ENCODE results near the gene ZNF506.
A peak's percentile ranks its signal among the peaks of the same experiment; 100 is the strongest.
"Not testable (repeated sequence)": the region's sequence is repeated elsewhere in the genome, so short reads cannot be mapped to it uniquely, and the experiment has no call there.

Gene ZNF506

DNA sequence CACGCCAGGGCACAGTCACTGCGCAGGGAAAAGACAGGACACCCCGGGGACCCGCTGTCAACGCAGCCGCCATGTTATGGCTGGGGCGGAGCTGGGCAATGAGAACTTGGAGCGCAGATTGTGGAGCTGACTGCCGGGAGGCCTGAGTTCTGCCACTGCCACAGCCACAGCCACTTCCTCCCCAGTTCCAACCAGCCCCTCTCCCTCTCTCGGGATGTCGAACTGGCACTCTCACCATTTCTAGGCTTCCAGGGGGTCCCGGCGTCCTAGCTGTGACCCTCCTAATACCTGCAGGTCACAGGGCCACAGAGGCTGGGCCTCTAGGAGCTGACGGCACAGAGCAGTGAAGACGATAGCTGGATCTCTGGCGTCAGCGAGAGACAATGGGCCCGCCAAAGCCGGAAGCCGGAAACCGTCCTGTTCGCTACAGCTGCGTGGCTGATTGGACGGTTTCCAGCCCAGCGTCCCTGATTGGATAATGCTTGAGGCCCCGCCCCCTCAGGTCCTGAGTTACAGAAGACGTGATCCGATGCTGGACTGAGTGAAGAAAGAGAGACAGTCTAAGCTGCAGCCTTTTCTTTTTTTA, at the start of gene ZNF506:
ZNF506 (minus strand) TSS at position 385 of the 586 bp plus-strand sequence; CDS start at position 238, 147 bp downstream.
- peak; percentile 88 to 97 for DNase-seq (ENCODE audit: low read depth in 1 of 2, low spot score in 1 of 2)

DNA sequence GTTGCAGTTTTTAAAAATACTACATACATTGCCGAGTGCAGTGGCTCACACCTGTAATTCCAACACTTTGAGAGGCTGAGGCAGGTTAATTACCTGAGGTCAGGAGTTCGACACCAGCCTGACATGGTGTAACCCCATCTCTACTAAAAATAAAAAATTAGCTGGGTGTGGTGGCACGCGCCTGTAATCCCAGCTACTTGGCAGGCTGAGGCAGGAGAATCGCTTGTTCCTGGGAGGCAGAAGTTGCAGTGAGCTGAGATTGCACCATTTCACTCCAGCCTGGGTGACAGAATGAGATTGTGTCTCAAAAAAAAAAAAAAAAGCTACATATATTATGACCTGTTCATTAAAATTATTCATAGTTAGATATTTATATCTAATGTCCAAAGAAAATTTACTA, 48.5 kb upstream of the ZNF506 start:
- DNase-seq (ENCODE audit: low read depth in 1 of 2, low spot score in 1 of 2): not testable (repeated sequence)

DNA sequence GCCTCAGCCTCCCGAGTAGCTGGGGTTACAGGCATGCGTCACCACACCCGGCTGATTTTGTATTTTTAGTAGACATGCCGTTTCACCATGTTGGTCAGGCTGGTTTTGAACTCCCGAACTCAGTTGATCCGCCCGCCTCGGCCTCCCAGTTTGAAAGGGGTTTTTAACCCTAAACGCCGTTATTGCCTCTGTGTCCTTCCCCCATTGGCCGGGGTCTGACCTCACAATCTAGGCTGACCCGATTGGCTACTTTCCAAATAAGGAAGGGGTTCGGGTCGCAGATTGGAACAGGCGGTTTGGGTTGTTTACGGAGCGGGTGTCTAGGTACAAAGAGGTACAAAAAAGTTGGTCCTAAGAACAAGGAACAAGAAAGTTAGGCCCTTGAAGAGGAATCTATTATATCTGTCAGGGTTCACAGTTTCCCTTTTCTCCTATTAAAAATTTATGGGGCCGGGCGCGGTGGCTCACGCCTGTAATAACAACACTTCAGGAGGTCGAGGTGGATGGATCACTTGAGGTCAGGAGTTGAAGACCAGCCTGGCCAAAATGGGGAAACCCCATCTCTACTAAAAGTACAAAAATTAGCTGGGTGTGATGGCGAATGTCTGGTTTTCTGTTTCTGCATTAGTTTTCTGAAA, 45.2 kb upstream of the ZNF506 start:
- DNase-seq (ENCODE audit: low read depth in 1 of 2, low spot score in 1 of 2): peak; percentile 10 to 25

DNA sequence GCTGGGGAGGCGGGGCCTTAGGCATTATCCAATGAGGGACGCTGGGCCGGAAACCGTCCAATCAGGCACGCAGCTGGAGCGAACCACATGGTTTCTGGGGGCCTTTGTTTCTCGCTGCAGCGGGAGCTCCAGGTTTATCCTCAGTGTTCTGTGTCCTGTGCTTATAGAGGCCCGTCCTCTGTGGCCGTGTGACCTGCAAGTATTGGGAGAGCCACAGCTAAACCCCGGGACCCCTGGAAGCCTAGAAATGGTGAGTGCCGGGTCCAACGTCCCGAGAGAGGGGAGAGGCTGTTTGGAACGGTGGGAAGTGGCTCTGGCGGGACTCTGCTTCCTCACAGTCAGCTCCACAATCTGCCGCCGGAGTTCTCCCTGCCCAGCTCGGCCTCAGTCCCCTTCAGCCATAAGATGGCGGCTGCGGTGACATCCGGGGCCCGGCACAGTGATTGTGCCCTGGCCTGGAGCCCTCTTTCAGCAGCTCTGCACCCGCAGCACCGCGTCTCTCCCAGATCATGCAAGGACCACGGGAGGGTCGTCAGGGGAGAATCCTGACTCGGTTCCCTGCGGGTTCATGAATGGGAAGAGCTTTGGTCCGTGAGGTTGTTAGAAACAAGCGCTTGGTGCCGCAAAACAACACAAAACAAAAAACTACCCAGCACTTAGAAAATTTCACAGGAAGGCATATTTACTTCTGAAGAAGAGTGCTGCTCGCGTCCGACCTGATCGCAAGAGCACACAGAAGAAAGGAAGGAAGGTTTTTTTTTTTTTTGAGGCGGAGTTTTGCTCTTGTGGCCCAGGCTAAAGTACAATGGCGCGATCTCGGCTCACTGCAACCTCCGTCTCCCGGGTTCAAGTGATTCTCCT, 44.4 kb upstream of the ZNF506 start, which contains the start of gene ZNF253:
ZNF253 (plus strand) TSS at position 133 of the 861 bp plus-strand sequence; CDS start at position 248, 115 bp downstream.
- peak; percentile 85 to 96 for DNase-seq (ENCODE audit: low read depth in 1 of 2, low spot score in 1 of 2)

DNA sequence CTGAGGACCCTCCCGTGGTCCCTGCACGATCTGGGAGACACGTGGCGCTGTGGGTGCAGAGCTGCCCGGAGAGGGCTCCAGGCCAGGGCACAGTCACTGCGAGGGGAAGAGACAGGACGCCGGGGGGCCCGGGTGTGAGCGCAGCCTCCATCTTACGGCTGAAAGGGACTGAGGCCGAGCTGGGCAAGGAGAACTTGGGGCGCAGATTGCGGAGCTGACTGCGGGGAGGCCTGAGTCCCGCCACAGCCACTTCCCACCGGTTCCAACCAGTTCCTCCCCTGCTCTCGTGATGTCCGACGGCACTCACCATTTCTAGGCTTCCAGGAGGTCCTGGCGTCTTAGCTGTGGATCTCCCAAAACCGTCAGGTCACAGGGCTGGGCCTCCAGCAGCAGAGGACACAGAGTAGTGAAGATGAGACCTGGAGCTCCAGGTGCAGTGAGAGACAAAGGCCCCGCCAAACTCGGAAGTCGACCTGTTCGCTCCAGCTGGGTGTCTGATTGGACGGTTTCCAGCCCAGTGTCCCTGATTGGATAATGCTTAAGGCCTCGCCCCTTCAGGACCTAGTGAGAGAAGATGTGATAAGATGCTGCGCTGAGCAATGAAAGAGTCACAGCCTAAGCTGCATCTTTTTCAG, 39.3 kb upstream of the ZNF506 start:
- DNase-seq (ENCODE audit: low read depth in 1 of 2, low spot score in 1 of 2): peak in 1 of 2 donors; percentile 29

DNA sequence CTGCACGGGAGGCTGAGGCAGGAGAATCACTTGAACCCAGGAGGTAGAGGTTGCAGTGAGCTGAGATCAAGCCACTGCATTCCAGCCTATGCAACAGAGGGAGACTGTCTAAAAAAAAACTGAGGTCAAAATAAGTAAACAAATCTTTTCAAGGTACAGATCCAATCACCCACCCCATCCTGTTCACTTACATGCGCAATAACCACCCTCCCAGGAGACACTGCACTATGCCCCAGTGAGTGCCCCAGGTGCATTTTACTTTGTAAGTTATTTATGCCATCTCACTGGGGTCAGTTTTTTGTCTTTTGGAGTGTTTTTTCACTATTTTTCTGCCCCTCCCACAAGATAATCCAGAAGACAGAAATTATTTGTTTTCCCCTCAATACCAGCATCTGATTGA, 37.2 kb upstream of the ZNF506 start:
- no peak for DNase-seq (ENCODE audit: low read depth in 1 of 2, low spot score in 1 of 2)

DNA sequence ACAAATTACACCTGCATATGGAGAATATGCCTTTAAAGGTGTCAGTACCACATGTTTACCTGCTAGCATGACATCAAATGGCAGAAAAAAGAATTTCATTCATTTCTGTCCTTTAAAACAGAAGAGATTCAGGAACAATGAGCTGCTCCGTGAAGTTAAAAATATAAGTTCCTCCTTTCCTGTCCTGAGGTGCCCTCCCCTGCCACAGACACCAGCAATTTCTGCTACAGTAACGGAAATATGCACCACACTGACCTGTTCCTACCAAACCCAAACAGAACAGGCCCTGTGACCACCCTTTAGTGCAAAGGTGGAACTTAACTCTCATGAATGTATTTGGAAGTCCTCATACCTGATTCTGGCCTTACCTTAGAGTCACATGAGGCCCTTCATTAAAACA, 30.2 kb upstream of the ZNF506 start:
- DNase-seq (ENCODE audit: low read depth in 1 of 2, low spot score in 1 of 2): not testable (repeated sequence)

DNA sequence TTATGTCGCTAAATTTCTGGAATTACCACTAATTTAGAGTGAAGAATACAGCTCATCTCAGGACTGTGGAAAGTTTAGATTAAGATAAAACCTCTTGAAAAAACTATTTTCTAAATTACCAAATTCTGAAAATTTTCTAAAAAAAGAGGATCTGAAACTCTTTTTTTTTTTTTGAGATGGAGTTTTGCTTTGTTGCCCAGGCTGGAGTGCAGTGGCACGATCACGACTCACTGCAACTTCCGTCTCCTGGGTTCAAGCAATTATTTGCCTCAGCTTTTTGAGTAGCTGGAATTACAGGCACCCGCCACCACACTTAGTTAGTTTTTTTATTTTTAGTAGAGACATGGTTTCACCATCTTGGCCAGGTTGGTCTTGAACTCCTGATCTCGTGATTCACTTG, 27.5 kb upstream of the ZNF506 start:
- no peak for DNase-seq (ENCODE audit: low read depth in 1 of 2, low spot score in 1 of 2)

DNA sequence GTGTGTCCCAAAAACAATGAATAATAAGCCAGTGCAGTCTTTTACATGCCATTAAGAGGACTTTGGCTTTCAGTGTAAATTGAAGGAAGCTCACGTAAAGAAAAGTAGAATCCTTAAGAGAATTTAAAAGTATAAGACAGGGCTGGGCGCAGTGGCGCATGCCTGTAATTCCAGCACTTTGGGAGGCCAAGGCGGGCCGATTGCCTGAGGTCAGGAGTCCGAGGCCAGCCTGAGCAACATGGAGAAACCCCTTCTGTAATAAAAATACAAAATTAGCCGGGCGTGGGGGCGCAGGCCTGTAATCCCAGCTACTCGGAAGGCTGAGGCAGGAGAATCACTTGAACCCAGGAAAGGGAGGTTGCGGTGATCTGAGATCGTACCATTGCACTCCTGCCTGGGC, 26.2 kb upstream of the ZNF506 start:
- no peak for DNase-seq (ENCODE audit: low read depth in 1 of 2, low spot score in 1 of 2)

DNA sequence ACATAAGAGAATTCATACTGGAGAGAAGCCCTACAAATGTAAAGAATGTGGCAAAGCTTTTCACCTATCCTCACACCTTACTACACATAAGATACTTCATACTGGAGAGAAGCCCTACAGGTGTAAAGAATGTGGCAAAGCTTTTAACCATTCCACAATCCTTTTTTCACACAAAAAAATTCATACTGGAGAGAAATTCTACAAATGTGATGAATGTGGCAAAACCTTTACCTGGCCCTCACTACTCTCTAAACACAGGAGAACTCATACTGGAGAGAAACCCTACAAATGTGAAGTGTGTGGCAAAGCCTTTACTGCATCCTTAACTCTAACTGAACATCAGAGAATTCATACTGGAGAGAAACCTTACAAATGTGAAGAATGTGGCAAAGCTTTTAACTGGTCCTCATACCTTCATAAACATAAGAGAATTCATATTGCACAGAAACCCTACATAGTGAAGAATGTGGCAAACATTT, 14.0 kb upstream of the ZNF506 start:
- DNase-seq (ENCODE audit: low read depth in 1 of 2, low spot score in 1 of 2): no peak

DNA sequence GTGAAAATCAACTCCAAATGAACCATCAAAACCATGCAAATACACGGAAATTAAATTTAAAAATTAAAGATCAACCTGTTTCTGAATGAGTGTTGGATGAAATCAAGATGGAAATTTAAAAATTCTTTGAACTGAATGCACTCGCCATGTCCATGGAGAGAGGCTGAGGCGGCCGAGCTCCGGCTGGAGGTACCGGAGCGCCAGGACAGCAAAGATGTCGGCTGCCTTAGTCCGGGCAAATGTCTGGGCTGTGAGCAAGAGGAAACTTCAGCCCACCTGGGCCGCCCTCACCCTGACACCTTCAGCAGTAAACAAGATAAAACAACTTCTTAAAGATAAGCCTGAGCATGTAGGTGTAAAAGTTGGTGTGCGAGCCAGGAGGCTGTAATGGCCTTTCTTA, 5.3 kb upstream of the ZNF506 start:
- no peak for DNase-seq (ENCODE audit: low read depth in 1 of 2, low spot score in 1 of 2)

DNA sequence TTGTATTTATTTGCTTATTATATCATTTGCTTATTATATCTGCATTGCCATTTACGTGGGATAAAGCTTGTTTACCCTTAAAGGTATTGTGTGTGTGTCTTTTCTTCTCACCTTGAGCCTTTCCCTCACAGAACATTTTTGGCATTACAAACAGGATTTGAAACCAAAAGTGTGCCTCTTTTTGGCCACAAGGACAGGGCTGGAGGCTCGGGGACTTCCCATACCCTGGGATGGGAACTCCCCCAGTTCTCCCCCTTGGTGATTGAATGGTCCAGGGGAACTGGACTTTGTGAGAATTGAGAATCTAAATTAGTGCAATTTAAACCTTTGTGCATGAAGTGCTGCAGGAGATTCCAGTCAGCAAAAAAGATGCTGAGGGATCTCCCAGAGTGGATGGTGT, 2.4 kb upstream of the ZNF506 start:
- no peak for DNase-seq (ENCODE audit: low read depth in 1 of 2, low spot score in 1 of 2)

DNA sequence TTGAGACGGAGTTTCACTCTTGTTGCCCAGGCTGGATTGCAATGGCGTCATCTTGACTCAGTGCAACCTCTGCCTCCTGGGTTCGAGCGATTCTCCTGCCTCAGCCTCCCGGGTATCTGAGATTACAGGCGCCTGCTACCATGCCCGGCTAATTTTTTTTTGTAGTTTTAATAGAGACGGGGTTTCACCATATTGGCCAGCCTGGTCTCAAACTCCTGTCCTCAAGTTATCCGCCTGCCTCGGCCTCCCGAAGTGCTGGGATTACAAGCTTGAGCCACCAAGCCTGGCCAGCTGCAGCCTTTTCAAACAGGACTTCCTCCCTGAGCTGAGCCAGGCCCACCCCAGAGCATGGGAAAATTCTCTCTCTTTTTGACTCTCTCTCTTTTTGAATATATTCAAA, 426 bp upstream of the ZNF506 start:
- DNase-seq (ENCODE audit: low read depth in 1 of 2, low spot score in 1 of 2): not testable (repeated sequence)

DNA sequence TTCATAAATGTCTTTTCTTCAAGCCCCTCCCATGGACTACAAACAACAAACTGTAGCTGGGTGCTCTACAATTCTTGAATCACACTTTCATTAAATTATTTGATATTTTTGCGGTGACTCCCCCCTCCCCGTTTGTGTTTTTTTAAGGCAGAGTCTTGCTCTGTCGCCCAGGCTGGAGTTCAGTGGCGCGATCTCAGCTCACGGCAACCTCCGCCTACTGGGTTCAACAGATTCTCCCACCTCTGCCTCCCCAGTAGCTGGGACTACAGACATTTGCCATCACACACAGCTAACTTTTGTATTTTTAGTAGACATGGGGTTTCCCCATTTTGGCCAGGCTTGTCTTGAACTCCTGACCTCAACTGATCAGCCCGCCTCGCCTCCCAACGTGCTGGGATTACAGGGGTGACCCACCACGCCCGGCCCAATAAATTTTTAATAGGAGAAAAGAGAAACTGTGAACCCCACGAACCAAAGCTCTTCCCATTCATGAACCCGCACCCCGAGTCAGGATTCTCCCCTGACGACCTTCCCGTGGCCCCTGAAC, 703 bp downstream of the ZNF506 start:
- no peak for DNase-seq (ENCODE audit: low read depth in 1 of 2, low spot score in 1 of 2)

DNA sequence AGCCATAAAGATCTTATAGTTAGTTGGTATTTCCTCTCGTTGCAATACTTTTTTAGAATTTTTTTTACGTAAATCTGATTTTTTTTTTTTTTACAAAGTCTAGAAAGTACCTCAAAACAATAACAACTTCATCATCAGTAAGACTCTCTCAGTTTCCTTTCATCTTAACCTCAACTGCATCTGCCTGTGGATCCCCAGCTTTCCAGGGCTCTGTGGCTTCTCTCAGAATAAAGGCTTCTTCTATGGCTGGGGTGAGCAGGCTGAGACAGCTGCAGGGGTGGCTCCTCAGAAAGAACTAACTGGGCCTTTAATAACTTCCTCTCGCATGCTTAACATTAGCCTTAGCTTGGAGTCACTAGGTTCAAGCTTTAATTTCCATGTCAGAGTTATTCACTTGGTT, 4.2 kb downstream of the ZNF506 start:
- DNase-seq (ENCODE audit: low read depth in 1 of 2, low spot score in 1 of 2): peak; percentile 24 to 45

DNA sequence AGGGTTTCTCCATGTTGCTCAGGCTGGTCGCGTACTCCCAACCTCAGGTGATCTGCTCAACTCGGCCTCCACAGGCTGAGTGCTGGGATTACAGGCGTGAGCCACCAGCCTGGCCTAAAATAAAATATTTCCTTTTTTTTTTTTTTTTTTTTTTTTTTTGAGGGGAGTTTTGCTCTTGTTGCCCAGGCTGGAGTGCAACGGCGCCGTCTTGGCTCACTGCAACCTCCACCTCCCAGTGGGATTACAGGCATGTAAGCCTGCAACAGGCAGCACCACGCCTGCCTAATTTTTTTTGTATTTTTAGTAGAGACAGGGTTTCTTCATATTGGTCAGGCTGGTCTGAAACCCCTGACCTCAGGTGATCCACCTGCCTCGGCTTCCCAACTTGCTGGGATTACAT, 4.9 kb downstream of the ZNF506 start:
- no peak for DNase-seq (ENCODE audit: low read depth in 1 of 2, low spot score in 1 of 2)

DNA sequence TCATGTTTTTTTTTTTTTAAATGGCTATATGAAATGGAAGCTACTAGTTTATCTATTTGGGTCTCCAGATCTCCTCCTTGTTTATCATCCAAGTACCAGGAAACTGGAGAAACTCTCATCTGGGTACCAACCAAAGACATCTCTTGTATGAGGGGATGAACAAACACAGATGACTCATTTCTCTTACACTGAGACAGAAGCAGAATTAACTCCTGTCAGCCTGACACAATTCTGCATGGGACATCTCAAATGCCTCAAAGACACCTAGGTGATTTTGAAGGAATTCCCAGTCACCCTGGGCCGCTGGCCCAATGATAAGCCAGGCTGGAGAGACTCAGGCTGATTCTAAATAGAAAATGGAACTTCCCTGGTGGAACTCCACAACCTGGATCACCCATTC, 9.6 kb downstream of the ZNF506 start:
- not testable (repeated sequence) for DNase-seq (ENCODE audit: low read depth in 1 of 2, low spot score in 1 of 2)

DNA sequence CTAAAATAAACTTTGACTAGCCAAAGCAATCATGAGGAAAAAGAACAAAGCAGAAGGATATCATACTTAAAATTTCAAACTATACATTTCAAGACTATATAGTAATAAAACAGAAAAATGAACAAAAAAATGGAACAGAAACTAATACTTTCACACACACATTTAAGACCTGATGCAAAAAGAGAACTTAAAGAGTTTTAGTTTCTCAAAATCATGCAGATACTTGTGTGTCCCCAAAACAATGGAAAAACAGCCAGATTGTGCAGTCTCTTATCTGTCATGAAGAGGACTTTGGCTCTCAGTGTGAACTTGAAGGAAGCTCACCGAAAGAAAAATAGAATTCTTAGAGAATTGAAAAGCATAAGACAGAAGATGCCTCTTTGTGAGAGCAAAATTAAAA, 16.1 kb downstream of the ZNF506 start:
- no peak for DNase-seq (ENCODE audit: low read depth in 1 of 2, low spot score in 1 of 2)

DNA sequence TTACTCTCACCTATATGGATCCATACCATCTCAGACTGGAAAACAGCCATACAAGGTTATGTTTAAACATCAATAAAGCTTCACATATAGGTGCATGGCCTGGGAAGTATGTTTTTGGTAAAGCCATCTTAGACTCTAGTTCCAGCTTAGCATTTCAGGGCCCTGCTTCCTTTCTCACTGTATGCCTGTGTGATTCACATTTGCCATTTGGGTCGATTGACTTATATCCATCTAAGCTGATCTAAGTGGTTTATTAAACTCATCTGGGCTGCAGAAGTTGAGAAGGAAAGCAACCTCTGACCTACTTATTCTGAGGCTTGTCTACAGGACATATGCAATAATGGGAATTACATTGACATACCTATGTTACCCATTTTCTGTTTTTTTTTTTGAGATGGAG, 33.5 kb downstream of the ZNF506 start:
- DNase-seq (ENCODE audit: low read depth in 1 of 2, low spot score in 1 of 2): no peak

DNA sequence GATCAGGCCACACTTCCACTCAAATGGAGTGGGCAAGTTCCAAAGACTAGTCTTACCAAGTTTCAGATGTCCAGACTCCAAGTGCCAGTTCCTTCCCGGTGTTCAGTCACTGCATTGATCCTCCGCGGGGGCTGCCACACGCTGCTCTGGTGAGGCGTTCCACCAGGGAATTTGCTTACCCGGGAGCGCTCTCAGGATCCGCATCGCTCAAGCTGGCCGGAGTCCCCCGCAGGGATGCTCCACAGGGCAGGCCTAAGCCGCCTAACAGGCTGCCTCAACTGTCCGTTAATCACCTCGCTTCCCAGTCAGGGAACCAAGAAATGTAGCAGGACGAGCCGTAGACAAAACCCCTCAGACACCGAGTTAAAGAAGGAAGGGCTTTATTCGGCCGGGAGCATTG, 36.1 kb downstream of the ZNF506 start:
- DNase-seq (ENCODE audit: low read depth in 1 of 2, low spot score in 1 of 2): not testable (repeated sequence)

DNA sequence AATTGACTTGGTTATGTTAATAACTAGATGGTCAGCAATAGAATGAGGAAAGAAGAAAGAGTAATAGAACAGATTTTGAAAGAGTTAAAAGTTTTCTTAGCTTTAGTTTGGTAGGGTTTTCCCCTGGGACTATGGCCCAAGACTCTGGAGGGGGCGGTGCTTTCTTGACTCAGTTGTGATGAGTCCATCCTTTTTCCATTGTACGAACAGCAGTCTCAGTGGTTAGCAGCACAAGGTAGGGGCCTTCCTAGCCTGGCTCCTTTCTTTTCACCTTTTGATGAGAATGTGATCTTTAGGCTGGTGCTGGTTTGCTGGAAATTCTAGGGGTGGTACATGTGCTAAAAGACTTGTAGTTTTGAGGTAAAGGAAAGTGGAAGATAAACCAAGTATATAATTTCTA, 38.8 kb downstream of the ZNF506 start:
- DNase-seq (ENCODE audit: low read depth in 1 of 2, low spot score in 1 of 2): peak in 1 of 2 donors; percentile 27

Measured in activated CD4-positive, alpha-beta T cell treated with anti-CD3 and anti-CD28 coated beads, Interleukin-2, amount 50 U/mL, for 24 hours (primary cell).